Measurements from ENCODE around the gene LCN12.

DNA sequence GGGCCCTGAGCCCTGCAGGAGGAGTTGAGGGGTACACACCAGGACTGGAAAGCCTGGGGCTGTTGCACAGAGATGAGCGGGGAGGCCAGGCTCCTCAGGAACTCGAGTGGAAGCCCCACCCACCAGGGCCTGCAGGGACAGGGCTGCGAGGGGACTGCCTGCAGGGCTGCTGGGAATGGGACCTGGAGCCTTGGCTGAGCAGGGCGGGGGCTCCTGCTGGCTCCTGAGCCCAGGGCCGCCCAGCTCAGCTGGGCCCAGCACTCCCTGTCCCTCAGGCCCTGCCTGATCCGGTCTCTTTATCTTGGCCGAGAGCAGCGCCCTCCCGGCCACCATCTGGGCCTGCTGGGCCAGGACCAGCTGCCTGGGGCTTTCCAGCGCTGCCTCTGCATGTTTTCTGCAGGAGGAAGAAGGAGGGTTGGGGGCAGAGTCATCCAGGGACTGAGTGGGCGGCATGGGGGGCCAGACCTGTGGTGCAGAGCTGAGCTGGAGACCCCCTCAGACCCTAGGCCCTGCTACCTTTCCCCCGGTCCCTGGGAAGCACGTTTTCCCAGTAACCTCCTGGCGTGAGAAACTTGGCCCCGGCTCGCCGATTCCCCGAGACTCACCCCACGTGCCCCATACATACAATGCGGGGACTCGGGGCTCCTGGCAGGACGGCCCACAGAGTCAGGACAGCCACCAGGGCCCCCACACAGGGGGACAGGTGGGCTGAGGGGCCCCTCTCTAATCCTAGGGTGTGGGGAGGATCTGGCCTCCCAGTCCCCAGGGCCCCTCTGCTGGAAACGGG is 9.4 kb downstream of the LCN12 start:
- TF ChIP-seq EZH2 (IDR thresholded peaks at IDR 0.05) (no peak), POLR2AphosphoS5 (IDR thresholded peaks at IDR 0.05; ENCODE audit: borderline replicate concordance, low read depth, low read length) (no peak)

Measured in SK-N-MC (cell line).